Activated CD4-positive, alpha-beta memory T cell treated with anti-CD3 and anti-CD28 coated beads for 36 hours (primary cell): ENCODE measurements around the gene MAN2A1. TPM values are rescaled to one million over a fixed set of nuclear protein-coding genes. Genes with fewer than 3 reads are reported as not detected.

Experiments
- CTCF ChIA-PET: fragments of 350-600 bp; sonication (Branson Sonifier 250); formaldehyde crosslinking; loops from one replicate; lab custom pipeline; 2021; ENCODE audit warnings: antibody characterized with exemption, inconsistent platforms; lab: Charles Lee
- POLR2A ChIA-PET: fragments of 350-600 bp; sonication (Branson Sonifier 250); formaldehyde crosslinking; loops from one replicate; lab custom pipeline; 2021; ENCODE audit warnings: antibody characterized with exemption; lab: Charles Lee
- DNase-seq: peaks from one replicate; pipeline ENCODE4 v3.0.0-alpha.2; 2020
- H3K27ac Mint-ChIP-seq: one replicate; pipeline ENCODE4 v1.8.0; 2021; ENCODE audit warnings: mixed read lengths
- H3K27me3 Mint-ChIP-seq: one replicate; pipeline ENCODE4 v1.8.0; 2021; ENCODE audit warnings: mixed read lengths
- H3K36me3 Mint-ChIP-seq: one replicate; pipeline ENCODE4 v1.8.0; 2021; ENCODE audit warnings: mixed read lengths
- H3K4me1 Mint-ChIP-seq: one replicate; pipeline ENCODE4 v1.8.0; 2021; ENCODE audit warnings: low read depth, mixed read lengths
- H3K4me3 Mint-ChIP-seq: one replicate; pipeline ENCODE4 v1.8.0; 2021; ENCODE audit warnings: mild to moderate bottlenecking, mixed read lengths
- H3K9me3 Mint-ChIP-seq: one replicate; pipeline ENCODE4 v1.8.0; 2021; ENCODE audit warnings: mixed read lengths
- intact Hi-C: fragments of 100-400 bp; cut with micrococcal nuclease; formaldehyde crosslinking; loops from one replicate; pipeline ENCODE4 v1.15.1; 2023
- total RNA-seq, 2 experiments: library from RNA; stranded (reverse); gene quantifications; one replicate each; pipeline ENCODE4 v1.2.3, GENCODE V29; 2021

The MAN2A1 gene
- total RNA-seq, 2 experiments from 2014 or later = 33.0 to 35.9 TPM

- Mint-ChIP-seq H3K9me3 (peaks cover 13% of the 10 kb centered on the region), H3K27me3 (no peaks in the 10 kb centered on the region), H3K4me3 (no peak overlapping the region), H3K4me1 (peaks cover 10% of the 10 kb centered on the region), H3K36me3 (peaks cover 1% of the 10 kb centered on the region), H3K27ac (no peak overlapping the region)
- intact Hi-C loops = loop anchor here (5.0 kb wide), 2 partner anchors 656 to 1164 kb away; no protein-coding TSS in a partner anchor
- ChIA-PET POLR2A (no interaction called here), CTCF (no interaction called here)
- no peak for DNase-seq
Observed at GRCh38 chr5:109685916-109686315, 3.8 kb upstream of the MAN2A1 start.

DNA sequence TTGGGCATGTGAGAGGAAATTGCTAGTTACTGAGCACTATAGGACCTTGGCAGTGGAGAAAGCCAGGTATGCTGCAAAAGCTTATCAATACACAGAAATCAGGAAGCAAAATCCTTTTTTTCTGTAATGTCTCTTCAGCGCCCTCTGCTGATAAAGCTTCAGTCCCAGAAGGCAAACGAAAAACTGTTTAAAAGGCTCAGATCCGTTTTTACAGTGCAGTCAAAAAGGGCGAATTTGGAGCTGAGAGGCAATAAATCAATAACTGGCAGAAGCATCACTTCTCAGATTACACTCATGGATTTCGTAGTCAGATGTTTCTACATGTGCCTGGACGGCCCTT lies 1.1 kb upstream of the MAN2A1 start:
- peaks cover 34% of the 10 kb centered on the region for H3K4me1 Mint-ChIP-seq
- H3K4me3 Mint-ChIP-seq = peak overlapping the region; percentile 84
- DNase-seq = peak; percentile 30
- peak overlapping the region; percentile 89 for H3K27ac Mint-ChIP-seq
- CTCF ChIA-PET = interaction anchor here (0.7 to 1.9 kb wide), 27 partner anchors 8 to 1068 kb away, joined by 3 to 6 read pairs (median 4); partner anchors contain the start of gene PJA2
- intact Hi-C loops = loop anchor here (2.0 to 5.0 kb wide), 3 partner anchors 654 to 1824 kb away; partner anchors contain the start of gene STARD4
- POLR2A ChIA-PET = interaction anchor here (0.9 kb wide), 1 partner anchor 203 kb away, joined by 3 read pairs; no protein-coding TSS in a partner anchor
- H3K9me3 Mint-ChIP-seq = peaks cover 13% of the 10 kb centered on the region
- H3K36me3 Mint-ChIP-seq = peaks cover 2% of the 10 kb centered on the region
- no peaks in the 10 kb centered on the region for H3K27me3 Mint-ChIP-seq

- H3K36me3 Mint-ChIP-seq = peaks cover 2% of the 10 kb centered on the region
- intact Hi-C loops = loop anchor here (1.0 to 5.0 kb wide), 10 partner anchors 99 to 1824 kb away; partner anchors contain the start of genes FBXL17 and STARD4
- DNase-seq = peak; percentile 85
- peaks cover 13% of the 10 kb centered on the region for H3K9me3 Mint-ChIP-seq
- H3K4me1 Mint-ChIP-seq = peaks cover 40% of the 10 kb centered on the region
- CTCF ChIA-PET = interaction anchor here (0.7 to 1.9 kb wide), 23 partner anchors 9 to 937 kb away, joined by 3 to 6 read pairs (median 4); partner anchors contain the start of gene PJA2
- H3K27me3 Mint-ChIP-seq = no peaks in the 10 kb centered on the region
- H3K27ac Mint-ChIP-seq = peak overlapping the region; percentile 89
- POLR2A ChIA-PET = interaction anchor here (0.9 to 1.4 kb wide), 4 partner anchors 9 to 940 kb away, joined by 3 to 4 read pairs (median 3); partner anchors contain the start of gene PJA2
- H3K4me3 Mint-ChIP-seq = peak overlapping the region; percentile 87
Observed at GRCh38 chr5:109688970-109689739, 572 bp upstream of the MAN2A1 start.

GRCh38 chr5:109690242-109690974 lies 681 bp downstream of the MAN2A1 start:
- H3K4me1 Mint-ChIP-seq = peaks cover 53% of the 10 kb centered on the region

DNA sequence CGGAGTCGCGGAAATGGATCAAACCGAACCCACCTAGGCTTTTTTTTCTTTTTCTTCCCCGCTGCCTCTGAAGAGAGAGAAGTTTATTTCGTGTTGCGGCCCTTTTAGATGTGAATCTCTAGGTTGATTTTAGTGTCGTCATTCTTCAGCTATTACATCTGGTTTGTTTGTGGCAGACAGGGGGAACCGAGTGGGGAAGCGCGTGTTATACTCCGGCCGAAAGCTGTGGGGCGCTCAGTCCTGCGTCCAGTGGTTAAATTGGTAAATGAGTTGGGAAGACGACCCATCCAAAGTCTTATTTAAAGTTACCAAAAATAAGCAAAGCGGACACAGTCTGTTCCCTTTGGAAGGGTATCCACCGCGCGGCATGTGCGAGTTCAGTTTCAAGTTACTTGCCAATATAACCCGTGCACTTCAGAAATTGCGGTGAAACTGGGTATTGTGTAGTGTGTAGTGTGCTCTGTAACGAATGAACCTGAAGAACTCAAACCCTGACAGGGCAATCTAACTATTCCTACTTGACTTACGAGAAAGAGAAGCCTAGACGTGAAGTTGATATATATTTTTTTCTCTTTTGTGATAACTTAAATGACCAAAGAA lies 1.3 kb downstream of the MAN2A1 start:
- ChIA-PET POLR2A (interaction anchor here (0.8 to 1.3 kb wide), 2 partner anchors 11 to 281 kb away, joined by 3 to 4 read pairs; partner anchors contain the start of gene PJA2), CTCF (interaction anchor here (0.6 to 1.3 kb wide), 6 partner anchors 20 to 1057 kb away, joined by 3 to 4 read pairs (median 3); no protein-coding TSS in a partner anchor)
- Mint-ChIP-seq H3K4me3 (peak overlapping the region; percentile 87), H3K9me3 (peaks cover 13% of the 10 kb centered on the region), H3K27me3 (no peaks in the 10 kb centered on the region), H3K36me3 (peaks cover 2% of the 10 kb centered on the region), H3K27ac (peak overlapping the region; percentile 89), H3K4me1 (peaks cover 58% of the 10 kb centered on the region)
- intact Hi-C loops = loop anchor here (1.0 to 5.0 kb wide), 7 partner anchors 166 to 1061 kb away; partner anchors contain the start of gene SLC25A46
- peak; percentile 70 for DNase-seq

More at GRCh38 chr5:109690242-109690974, 681 bp downstream of the MAN2A1 start:
- peak; percentile 57 for DNase-seq
- Mint-ChIP-seq H3K27ac (peak overlapping the region; percentile 89), H3K36me3 (peaks cover 2% of the 10 kb centered on the region), H3K4me3 (peak overlapping the region; percentile 87), H3K27me3 (no peaks in the 10 kb centered on the region), H3K9me3 (peaks cover 13% of the 10 kb centered on the region)
- intact Hi-C loops = loop anchor here (2.0 to 5.0 kb wide), 6 partner anchors 166 to 1062 kb away; partner anchors contain the start of gene SLC25A46
- CTCF ChIA-PET = interaction anchor here (0.6 to 1.3 kb wide), 10 partner anchors 11 to 1056 kb away, joined by 3 to 4 read pairs (median 3); no protein-coding TSS in a partner anchor
- POLR2A ChIA-PET = interaction anchor here (0.8 to 1.4 kb wide), 4 partner anchors 8 to 281 kb away, joined by 3 to 4 read pairs (median 4); partner anchors contain the start of gene PJA2

GRCh38 chr5:109691996-109692395 lies 2.3 kb downstream of the MAN2A1 start:
- Mint-ChIP-seq H3K27ac (peak overlapping the region; percentile 89), H3K4me1 (peaks cover 66% of the 10 kb centered on the region), H3K36me3 (peaks cover 4% of the 10 kb centered on the region), H3K9me3 (peaks cover 13% of the 10 kb centered on the region), H3K27me3 (no peaks in the 10 kb centered on the region), H3K4me3 (peak overlapping the region; percentile 87)
- ChIA-PET CTCF (interaction anchor here (0.8 to 1.3 kb wide), 2 partner anchors 9 to 169 kb away, joined by 3 read pairs; no protein-coding TSS in a partner anchor), POLR2A (no interaction called here)
- no peak for DNase-seq
- intact Hi-C loops = loop anchor here (1.0 to 5.0 kb wide), 7 partner anchors 165 to 1060 kb away; partner anchors contain the start of gene SLC25A46

GRCh38 chr5:109692852-109693251 lies 3.1 kb downstream of the MAN2A1 start:
- intact Hi-C loops = loop anchor here (5.0 kb wide), 4 partner anchors 639 to 1059 kb away; partner anchors contain the start of gene SLC25A46
- Mint-ChIP-seq H3K4me1 (peaks cover 74% of the 10 kb centered on the region), H3K27ac (no peak overlapping the region)

DNA sequence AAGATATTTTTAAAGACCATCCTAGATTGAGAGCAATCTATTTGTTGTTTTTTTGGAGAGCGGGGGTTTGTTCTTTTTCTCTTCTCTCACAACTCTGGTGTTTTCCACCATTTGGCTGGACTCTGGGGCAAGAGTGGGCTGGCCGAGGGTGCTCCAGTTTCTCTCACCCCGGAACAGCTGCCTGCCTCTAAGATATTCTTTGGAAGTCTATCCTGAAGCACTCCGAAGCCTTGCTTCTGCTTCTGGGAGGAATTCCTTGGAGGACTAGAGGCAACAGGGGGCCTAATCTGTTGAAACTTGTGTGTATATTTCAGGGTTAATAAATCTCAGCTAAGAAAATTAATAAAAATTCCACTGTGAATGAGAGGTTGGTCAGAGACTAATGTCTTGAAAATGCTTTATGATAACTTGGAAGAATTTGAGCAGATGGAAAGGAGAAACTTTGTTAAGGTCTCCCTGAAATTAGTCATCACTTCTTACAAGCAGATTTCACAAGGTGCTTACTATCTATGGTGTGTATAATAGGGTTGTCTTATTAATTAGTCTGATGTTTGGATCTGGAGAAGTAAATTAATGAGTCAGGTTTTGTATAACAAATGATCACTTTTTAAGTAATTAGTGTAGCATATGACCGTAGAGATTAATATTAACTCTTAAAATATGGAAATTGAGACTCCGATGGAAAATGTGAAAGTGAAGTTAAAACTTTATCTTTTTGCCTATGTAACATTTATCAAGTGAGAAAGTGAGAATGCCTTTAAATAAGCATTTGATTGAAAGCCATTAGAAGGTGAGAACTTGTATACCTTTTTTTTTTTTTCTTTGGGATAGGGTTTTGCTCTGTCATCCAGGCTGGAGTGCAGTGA lies 4.0 kb downstream of the MAN2A1 start:
- Mint-ChIP-seq H3K4me3 (no peak overlapping the region), H3K27ac (peak overlapping the region; percentile 19), H3K36me3 (peaks cover 5% of the 10 kb centered on the region), H3K4me1 (peaks cover 71% of the 10 kb centered on the region), H3K9me3 (peaks cover 3% of the 10 kb centered on the region), H3K27me3 (no peaks in the 10 kb centered on the region)
- ChIA-PET CTCF (interaction anchor here (0.5 kb wide), 1 partner anchor 22 kb away, joined by 3 read pairs; no protein-coding TSS in a partner anchor), POLR2A (no interaction called here)
- no peak for DNase-seq
- intact Hi-C loops = loop anchor here (5.0 kb wide), 4 partner anchors 639 to 1059 kb away; partner anchors contain the start of gene SLC25A46

More at GRCh38 chr5:109692852-109693251, 3.1 kb downstream of the MAN2A1 start:
- DNase-seq = peak; percentile 13
- POLR2A ChIA-PET = interaction anchor here (0.6 kb wide), 1 partner anchor 531 kb away, joined by 4 read pairs; no protein-coding TSS in a partner anchor
- peak overlapping the region; percentile 27 for H3K4me3 Mint-ChIP-seq
- no peaks in the 10 kb centered on the region for H3K27me3 Mint-ChIP-seq
- peaks cover 12% of the 10 kb centered on the region for H3K9me3 Mint-ChIP-seq
- CTCF ChIA-PET = interaction anchor here (0.5 to 1.3 kb wide), 2 partner anchors 9 to 23 kb away, joined by 3 read pairs; no protein-coding TSS in a partner anchor
- H3K36me3 Mint-ChIP-seq = peaks cover 4% of the 10 kb centered on the region

- intact Hi-C loops = loop anchor here (5.0 kb wide), 4 partner anchors 638 to 1058 kb away; partner anchors contain the start of gene SLC25A46
- H3K27ac Mint-ChIP-seq = peak overlapping the region; percentile 55
- ChIA-PET CTCF (no interaction called here), POLR2A (no interaction called here)
- no peaks in the 10 kb centered on the region for H3K27me3 Mint-ChIP-seq
- no peak overlapping the region for H3K4me3 Mint-ChIP-seq
- no peaks in the 10 kb centered on the region for H3K9me3 Mint-ChIP-seq
- H3K4me1 Mint-ChIP-seq = peaks cover 73% of the 10 kb centered on the region
- H3K36me3 Mint-ChIP-seq = peaks cover 10% of the 10 kb centered on the region
- DNase-seq = no peak
Observed at GRCh38 chr5:109694451-109694891, 4.7 kb downstream of the MAN2A1 start.
